ENCODE results near the gene OPN3.

GRCh38 chr1:241553886-241554592, 86.1 kb downstream of the OPN3 start:
- TF ChIP-seq RAD21 (conservative IDR thresholded peaks at IDR 0.05 in 1 of 2, IDR thresholded peaks at IDR 0.05 in 1 of 2) (no peak), SMC3 (IDR thresholded peaks at IDR 0.05) (no peak), KDM1A (IDR thresholded peaks at IDR 0.05; ENCODE audit: low read depth) (no peak), NR3C1 (IDR thresholded peaks at IDR 0.05) (no peak), POLR2A (IDR thresholded peaks at IDR 0.05; ENCODE audit: low read length) (no peak), BHLHE40 (IDR thresholded peaks at IDR 0.05; ENCODE audit: low read depth, low read length) (no peak), RFX5 (IDR thresholded peaks at IDR 0.05) (no peak), KDM5A (IDR thresholded peaks at IDR 0.05) (no peak), PBX3 (IDR thresholded peaks at IDR 0.05) (no peak), SREBF2 (IDR thresholded peaks at IDR 0.05) (no peak), PHF8 (IDR thresholded peaks at IDR 0.05; ENCODE audit: borderline replicate concordance, low read depth) (no peak)
- TF ChIP-seq, protein P1, sequence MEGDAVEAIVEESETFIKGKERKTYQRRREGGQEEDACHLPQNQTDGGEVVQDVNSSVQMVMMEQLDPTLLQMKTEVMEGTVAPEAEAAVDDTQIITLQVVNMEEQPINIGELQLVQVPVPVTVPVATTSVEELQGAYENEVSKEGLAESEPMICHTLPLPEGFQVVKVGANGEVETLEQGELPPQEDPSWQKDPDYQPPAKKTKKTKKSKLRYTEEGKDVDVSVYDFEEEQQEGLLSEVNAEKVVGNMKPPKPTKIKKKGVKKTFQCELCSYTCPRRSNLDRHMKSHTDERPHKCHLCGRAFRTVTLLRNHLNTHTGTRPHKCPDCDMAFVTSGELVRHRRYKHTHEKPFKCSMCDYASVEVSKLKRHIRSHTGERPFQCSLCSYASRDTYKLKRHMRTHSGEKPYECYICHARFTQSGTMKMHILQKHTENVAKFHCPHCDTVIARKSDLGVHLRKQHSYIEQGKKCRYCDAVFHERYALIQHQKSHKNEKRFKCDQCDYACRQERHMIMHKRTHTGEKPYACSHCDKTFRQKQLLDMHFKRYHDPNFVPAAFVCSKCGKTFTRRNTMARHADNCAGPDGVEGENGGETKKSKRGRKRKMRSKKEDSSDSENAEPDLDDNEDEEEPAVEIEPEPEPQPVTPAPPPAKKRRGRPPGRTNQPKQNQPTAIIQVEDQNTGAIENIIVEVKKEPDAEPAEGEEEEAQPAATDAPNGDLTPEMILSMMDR (IDR thresholded peaks at IDR 0.05): no peak
- TF ChIP-seq, protein P2, sequence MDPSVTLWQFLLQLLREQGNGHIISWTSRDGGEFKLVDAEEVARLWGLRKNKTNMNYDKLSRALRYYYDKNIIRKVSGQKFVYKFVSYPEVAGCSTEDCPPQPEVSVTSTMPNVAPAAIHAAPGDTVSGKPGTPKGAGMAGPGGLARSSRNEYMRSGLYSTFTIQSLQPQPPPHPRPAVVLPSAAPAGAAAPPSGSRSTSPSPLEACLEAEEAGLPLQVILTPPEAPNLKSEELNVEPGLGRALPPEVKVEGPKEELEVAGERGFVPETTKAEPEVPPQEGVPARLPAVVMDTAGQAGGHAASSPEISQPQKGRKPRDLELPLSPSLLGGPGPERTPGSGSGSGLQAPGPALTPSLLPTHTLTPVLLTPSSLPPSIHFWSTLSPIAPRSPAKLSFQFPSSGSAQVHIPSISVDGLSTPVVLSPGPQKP (IDR thresholded peaks at IDR 0.05; ENCODE audit: low read depth, low read length): no peak
